ENCODE results near the gene PRKG1.
"Not testable (repeated sequence)": the region's sequence is repeated elsewhere in the genome, so short reads cannot be mapped to it uniquely, and the experiment has no call there.

Gene PRKG1

DNA sequence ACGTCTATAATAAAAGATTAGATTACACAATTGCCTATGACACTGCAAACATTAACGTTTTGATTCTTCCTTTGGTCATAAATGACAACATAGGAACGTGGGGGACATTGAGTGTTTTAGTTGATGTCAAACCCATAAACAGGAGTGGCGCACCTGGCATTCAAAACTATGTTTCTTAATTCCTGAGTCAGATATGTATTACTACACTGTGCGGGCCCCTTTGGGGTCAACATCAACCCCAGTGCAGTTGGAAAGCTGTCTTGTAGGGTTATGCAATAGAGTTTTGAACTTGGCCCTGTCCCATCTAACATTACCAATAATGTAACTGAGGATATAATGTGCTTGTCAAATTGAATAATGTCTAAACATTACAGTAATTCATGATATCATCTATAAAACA lies 468.6 kb downstream of the PRKG1 start:
- DNase-seq = no peak

DNA sequence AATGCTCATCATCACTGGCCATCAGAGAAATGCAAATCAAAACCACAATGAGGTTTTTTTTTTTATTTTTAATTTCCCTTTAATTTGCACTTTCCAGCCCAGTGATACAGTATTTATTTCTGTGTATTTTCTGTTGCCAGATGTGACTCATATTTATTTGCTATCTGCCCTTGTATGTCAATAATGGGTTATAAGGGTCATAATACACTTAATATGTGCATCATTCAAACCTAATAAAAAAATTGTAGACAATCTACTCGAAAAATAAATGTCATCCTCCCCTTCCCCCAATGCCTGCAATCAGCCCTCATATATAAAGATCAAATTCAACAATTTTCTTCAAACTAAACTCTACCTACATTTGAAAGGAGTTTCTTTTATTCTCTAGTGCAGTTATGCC lies 470.6 kb downstream of the PRKG1 start:
- no peak for DNase-seq

GRCh38 chr10:51547941-51548340 lies 473.7 kb downstream of the PRKG1 start:
- no peak for DNase-seq

DNA sequence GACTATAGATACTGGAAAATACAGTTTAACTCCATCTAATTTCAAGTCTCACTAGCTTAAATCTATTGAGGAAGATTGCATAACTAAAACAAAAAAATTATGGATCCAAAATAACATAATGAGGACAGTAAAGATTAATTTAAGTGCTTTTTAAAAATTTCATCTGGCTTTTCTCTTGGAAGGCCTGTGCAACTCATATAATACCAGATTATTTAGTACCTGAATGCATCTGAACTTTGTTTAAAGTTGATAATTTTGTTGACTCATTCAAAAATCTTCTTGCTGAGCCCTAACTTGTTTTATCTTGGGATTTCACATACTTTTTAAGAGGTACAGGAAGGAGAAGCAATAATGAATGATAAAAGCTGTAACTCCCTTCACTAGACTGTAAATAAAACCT lies 478.6 kb downstream of the PRKG1 start:
- DNase-seq = no peak

DNA sequence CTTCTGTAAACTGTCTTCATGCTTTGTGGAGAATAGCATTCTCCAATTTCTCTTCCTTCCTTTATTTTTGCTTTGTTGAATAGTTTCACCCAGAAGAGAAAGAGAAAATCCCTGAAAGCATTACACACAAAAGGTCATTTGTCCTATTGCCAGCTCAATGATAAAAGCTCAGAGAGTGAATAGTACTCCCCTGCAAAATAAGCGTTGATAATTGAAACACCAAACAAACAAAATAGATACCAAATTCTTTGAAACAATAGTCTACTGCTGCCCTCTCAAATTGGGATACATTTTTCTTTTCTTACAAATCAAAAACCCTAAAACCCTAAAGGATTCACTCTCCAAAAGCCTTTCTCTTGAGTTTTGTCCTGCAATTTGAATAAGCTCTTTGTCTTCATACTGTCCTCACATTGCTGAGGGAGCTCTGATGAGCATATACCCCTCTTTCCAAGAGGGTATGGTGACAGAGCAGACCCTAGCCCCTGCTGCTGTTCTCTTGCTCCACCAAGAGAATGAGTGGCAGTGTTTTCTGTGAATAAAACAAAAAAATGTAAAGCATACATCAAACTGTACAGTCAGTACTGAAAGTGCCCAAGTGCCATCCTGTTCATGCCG lies 490.7 kb downstream of the PRKG1 start:
- no peak for DNase-seq

DNA sequence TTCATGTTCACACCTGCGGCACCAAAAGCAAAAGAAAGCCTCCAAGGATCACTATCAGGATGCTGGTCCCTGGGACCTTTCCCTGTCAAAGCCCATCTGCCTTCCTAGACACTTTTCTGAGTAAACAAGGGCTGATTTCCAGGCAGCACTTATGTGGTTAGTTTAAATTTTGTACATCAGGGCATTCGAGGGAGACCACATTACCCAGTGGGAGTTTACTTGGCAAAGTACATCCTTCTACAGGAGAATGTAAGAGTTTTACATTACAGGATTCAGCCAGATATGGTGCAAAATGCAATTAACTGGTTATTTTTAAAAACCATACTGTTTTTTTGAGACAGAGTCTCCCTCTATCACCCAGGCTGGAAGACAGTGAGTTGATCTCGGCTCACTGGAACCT lies 493.0 kb downstream of the PRKG1 start:
- DNase-seq = no peak

DNA sequence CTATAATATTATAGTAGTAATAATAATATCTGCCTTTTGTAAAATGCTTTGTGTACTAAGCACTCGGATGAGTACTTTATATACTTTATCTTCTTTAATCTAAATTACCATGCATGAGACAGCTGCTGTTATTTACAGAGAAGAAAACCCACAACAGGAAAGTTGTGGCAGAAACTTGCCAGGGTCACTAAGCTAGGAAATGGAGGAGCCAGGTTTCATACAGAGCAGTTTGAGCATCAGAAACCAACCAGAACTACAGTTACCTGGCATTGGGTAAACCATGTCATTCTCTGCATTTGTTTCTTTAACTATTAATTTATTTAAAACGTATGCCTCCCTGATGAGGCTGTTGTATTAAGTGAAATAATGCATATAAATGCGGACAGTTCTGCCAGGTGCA lies 495.2 kb downstream of the PRKG1 start:
- DNase-seq = no peak

GRCh38 chr10:51574248-51575048 lies 500.2 kb downstream of the PRKG1 start:
- DNase-seq = no peak

DNA sequence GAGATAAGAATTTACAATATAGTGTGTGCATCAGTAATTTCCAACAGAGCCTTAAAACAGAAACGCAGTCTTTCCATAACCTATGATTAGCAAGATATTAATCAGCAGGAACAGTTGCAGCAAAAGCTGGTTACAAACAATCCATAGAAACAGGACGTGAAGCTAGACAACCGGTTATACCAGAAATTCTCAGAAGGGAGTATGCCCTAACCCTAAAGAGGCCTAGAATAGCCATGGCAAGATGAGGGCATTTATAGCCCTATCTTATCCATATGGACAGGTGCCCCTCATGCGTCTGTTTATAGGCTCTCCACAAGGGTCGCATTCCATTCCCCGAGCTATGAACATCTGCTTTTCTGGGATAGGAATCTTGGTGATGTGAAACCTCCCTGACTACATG lies 506.9 kb downstream of the PRKG1 start:
- not testable (repeated sequence) for DNase-seq

DNA sequence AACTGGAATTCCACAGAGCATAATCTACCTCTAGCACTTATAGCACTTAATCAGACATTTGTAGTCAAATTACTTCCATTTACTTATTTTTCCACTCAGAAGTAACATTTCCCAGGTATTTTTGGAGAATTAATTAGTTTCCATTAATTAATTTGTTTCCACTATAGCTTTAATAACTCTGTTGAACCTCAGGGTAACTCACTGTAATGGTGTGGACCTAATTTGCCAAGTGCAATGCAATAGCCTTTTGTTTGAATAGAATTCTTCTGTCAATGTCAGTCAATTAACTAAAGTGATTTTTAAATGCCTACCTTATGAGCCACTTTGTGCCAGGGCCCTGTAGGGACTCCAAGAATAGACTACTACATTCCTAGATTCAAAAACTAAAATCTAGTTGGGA lies 509.7 kb downstream of the PRKG1 start:
- no peak for DNase-seq

GRCh38 chr10:51585742-51586141 lies 511.5 kb downstream of the PRKG1 start:
- DNase-seq = no peak

DNA sequence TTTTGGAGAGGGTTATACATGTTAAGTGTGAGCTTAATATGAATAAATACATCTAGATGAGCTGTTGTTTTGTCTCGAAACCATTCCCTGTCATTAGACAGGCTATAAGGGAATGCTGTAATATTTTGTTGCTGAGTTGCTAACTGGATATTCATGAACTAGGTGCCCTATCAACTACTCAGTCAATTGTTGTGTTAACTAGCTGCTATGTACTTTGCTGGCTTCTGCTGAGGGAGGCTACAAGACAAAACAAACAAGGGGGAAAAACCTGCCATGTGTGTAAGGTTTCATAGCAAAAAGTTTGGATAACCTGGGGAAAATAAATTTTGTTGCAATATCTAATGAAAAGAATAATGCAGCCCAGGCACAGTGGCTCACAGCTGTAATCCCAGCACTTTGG lies 514.7 kb downstream of the PRKG1 start:
- no peak for DNase-seq

DNA sequence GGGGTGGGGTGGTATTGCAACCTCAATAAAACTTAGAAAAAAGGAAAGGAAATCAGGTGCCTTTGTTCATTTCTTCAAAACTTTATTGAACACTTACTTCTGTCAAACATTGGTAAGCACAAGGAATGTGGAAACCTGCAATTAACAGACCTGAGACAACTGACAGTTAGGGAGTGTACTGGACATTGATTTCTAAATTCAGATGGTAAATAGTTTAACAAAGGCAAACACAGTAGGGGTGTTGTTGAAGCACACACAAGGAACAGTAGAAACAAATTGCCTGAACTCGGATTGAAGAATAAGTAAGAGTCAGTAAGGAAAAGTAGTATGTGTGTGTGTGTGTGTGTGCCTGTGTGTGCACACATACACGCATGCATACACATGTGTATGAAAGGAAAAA lies 516.5 kb downstream of the PRKG1 start:
- DNase-seq = no peak

DNA sequence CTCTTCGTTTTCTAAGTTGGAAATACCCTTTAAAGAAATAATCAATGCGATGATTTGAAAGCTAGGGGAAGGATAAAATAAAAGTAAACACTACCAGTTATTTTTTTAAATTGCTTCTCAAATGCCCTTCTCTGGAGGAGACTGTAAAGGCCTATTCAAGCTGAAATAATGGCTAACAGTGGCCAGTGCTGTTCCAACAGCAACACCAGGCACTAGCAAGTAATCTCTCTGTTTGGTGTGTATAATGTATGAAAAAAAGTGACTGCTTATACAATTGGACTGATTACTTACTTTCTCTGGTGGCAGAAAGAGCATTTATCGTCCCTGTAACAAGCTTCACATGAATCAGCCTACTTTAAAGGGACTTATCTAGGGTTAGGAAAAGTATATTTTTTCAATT lies 522.4 kb downstream of the PRKG1 start:
- no peak for DNase-seq

- no peak for DNase-seq
Observed at GRCh38 chr10:51599647-51600046, 525.4 kb downstream of the PRKG1 start.

GRCh38 chr10:51602326-51602725 lies 528.0 kb downstream of the PRKG1 start:
- no peak for DNase-seq

GRCh38 chr10:51604579-51604978 lies 530.3 kb downstream of the PRKG1 start:
- no peak for DNase-seq

- DNase-seq = no peak
Observed at GRCh38 chr10:51606825-51607462, 532.7 kb downstream of the PRKG1 start.

DNA sequence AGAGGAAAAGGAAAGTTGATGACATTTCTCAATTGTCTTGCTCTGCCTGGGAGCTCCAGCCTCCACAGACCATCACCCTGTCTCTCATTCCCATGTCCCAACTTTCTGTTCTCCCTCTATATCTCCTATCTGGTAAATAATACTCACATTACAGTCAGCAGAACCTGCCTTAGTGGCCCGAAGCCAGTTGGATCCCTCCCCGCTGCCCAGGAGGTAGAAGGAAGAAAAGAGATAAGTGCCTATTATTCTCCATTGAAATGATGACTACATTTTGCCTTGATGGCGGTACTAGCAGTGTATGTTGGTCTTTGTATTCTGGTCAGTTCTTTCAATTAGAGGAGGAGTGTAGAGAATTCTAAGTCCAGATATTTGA lies 533.2 kb downstream of the PRKG1 start:
- no peak for DNase-seq

DNA sequence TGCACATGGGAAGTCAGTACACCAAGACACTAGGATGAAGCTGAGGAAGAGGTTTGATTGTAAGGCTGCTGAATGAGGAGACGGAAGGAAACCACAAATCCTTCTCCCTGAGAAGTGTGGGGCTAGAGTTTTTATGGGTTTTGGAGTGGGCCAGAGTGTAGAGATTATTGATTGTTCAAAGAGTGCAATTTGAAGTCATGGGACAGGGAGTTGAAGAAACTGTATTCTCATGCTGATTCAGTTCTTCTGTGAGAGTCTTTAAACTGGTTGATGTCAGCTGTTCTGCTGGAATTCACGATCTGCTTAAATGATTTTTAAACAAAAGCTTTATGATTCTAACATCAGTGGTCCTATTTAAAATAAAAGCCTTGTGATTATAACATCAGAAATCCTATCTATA lies 533.9 kb downstream of the PRKG1 start:
- no peak for DNase-seq

GRCh38 chr10:51615764-51616298 lies 541.5 kb downstream of the PRKG1 start:
- no peak for DNase-seq

DNA sequence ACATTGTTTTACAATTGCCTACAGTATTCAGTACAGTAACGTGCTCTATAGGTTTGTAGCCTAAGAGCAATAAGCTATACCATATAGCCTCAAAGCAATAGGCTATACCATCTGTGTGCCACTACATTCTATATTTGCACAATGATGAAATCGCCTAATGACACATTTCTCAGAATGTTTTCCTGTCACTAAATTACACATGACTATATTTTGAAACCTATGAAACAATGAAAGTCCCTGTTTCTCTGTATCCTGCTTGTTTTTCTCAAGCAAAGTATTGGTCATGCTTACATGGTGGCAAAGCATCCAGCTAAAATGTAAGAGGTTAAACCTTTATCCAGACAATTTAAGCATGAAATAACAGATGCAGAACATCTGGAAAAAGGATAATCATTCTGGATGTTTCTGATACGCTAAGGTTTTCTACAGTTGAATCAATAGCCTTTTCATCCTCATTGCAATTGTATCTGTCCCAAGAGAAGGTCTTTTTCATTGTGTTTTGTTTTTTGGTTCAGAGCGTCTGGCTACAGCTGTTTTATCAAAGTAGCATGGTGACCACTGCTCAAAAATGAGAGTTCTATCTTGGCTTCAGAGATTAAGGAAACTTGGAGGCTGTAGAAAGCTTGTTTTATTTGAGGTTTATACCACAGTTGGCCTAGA lies 543.4 kb downstream of the PRKG1 start:
- no peak for DNase-seq

DNA sequence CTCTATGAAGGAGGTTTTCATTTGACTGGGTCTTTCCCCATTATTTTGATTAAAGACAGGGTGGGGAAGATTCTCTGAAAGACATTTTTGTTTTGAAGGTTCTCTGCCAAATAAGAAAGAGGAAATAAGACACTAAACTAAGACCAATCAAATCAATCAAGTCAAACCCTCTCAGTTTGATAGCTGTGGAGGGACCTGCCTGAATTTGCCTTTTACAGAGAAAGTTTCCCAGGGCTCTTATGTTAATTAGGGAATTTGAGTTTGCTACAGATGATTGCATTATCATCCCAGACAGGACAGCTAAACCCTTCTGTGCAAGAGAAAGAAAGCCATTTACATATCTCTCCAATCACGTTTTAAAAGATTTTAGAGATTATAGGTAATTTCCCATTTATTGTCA lies 545.1 kb downstream of the PRKG1 start:
- no peak for DNase-seq

DNA sequence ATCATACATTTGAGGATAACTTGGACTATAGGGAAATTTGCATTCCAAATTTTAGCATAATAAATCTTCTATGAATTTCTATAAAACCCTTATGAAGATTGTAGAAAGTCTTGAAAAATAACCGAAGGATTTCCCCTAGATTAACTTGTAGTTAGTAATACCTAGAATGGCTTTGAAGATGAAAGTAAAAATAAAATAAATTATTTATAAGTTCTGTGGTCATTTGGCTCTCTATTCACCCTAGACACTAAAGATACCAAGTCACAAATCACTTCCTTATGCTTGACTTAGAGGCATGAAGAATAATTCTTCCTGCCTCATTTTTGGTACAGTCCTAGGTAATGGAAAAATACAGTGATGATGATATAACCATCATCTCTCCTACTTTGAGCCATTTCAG lies 545.8 kb downstream of the PRKG1 start:
- DNase-seq = no peak
